Measurements from ENCODE around the gene ASH1L.
"Not testable (repeated sequence)": the region's sequence is repeated elsewhere in the genome, so short reads cannot be mapped to it uniquely, and the experiment has no call there.

ASH1L gene

GRCh38 chr1:155499953-155500639 is 62.5 kb downstream of the ASH1L start:
- in situ Hi-C loops (cut with HindIII; ENCODE audit: low sequenced_read_pairs) = no loop called here

GRCh38 chr1:155499263-155499662 is 63.3 kb downstream of the ASH1L start:
- in situ Hi-C loops (cut with HindIII; ENCODE audit: low sequenced_read_pairs) = no loop called here

GRCh38 chr1:155493595-155493994 is 69.0 kb downstream of the ASH1L start:
- in situ Hi-C loops (cut with HindIII; ENCODE audit: low sequenced_read_pairs) = not testable (repeated sequence)

- in situ Hi-C loops (cut with HindIII; ENCODE audit: low sequenced_read_pairs) = not testable (repeated sequence)
Observed at GRCh38 chr1:155488419-155488818, 74.2 kb downstream of the ASH1L start.

- in situ Hi-C loops (cut with HindIII; ENCODE audit: low sequenced_read_pairs) = no loop called here
Observed at GRCh38 chr1:155487541-155487940, 75.1 kb downstream of the ASH1L start.

GRCh38 chr1:155486952-155487351 is 75.7 kb downstream of the ASH1L start:
- in situ Hi-C loops (cut with HindIII; ENCODE audit: low sequenced_read_pairs) = not testable (repeated sequence)

- in situ Hi-C loops (cut with HindIII; ENCODE audit: low sequenced_read_pairs) = no loop called here
Observed at GRCh38 chr1:155485945-155486344, 76.7 kb downstream of the ASH1L start.

- in situ Hi-C loops (cut with HindIII; ENCODE audit: low sequenced_read_pairs) = no loop called here
Observed at GRCh38 chr1:155485222-155485621, 77.4 kb downstream of the ASH1L start.

- in situ Hi-C loops (cut with HindIII; ENCODE audit: low sequenced_read_pairs) = no loop called here
Observed at GRCh38 chr1:155481741-155482241, 80.8 kb downstream of the ASH1L start.

- in situ Hi-C loops (cut with HindIII; ENCODE audit: low sequenced_read_pairs) = no loop called here
Observed at GRCh38 chr1:155479205-155479604, 83.4 kb downstream of the ASH1L start.

GRCh38 chr1:155478270-155478852 is 84.2 kb downstream of the ASH1L start:
- in situ Hi-C loops (cut with HindIII; ENCODE audit: low sequenced_read_pairs) = no loop called here

GRCh38 chr1:155474146-155474545 is 88.5 kb downstream of the ASH1L start:
- in situ Hi-C loops (cut with HindIII; ENCODE audit: low sequenced_read_pairs) = no loop called here

- in situ Hi-C loops (cut with HindIII; ENCODE audit: low sequenced_read_pairs) = no loop called here
Observed at GRCh38 chr1:155473151-155473821, 89.3 kb downstream of the ASH1L start.

GRCh38 chr1:155472491-155473083 is 90.0 kb downstream of the ASH1L start:
- in situ Hi-C loops (cut with HindIII; ENCODE audit: low sequenced_read_pairs) = no loop called here

- in situ Hi-C loops (cut with HindIII; ENCODE audit: low sequenced_read_pairs) = no loop called here
Observed at GRCh38 chr1:155471891-155472290, 90.7 kb downstream of the ASH1L start.

GRCh38 chr1:155471026-155471425 is 91.6 kb downstream of the ASH1L start:
- in situ Hi-C loops (cut with HindIII; ENCODE audit: low sequenced_read_pairs) = no loop called here

GRCh38 chr1:155466996-155467395 is 95.6 kb downstream of the ASH1L start:
- in situ Hi-C loops (cut with HindIII; ENCODE audit: low sequenced_read_pairs) = no loop called here

- in situ Hi-C loops (cut with HindIII; ENCODE audit: low sequenced_read_pairs) = no loop called here
Observed at GRCh38 chr1:155466617-155466972, 96.0 kb downstream of the ASH1L start.

GRCh38 chr1:155463865-155464650 is 98.5 kb downstream of the ASH1L start:
- in situ Hi-C loops (cut with HindIII; ENCODE audit: low sequenced_read_pairs) = no loop called here

GRCh38 chr1:155458111-155458510 is 104.5 kb downstream of the ASH1L start:
- in situ Hi-C loops (cut with HindIII; ENCODE audit: low sequenced_read_pairs) = no loop called here

GRCh38 chr1:155457266-155457665 is 105.3 kb downstream of the ASH1L start:
- in situ Hi-C loops (cut with HindIII; ENCODE audit: low sequenced_read_pairs) = no loop called here

All from DLD1 (cell line).